ENCODE data around the gene AGAP1.

Gene AGAP1

DNA sequence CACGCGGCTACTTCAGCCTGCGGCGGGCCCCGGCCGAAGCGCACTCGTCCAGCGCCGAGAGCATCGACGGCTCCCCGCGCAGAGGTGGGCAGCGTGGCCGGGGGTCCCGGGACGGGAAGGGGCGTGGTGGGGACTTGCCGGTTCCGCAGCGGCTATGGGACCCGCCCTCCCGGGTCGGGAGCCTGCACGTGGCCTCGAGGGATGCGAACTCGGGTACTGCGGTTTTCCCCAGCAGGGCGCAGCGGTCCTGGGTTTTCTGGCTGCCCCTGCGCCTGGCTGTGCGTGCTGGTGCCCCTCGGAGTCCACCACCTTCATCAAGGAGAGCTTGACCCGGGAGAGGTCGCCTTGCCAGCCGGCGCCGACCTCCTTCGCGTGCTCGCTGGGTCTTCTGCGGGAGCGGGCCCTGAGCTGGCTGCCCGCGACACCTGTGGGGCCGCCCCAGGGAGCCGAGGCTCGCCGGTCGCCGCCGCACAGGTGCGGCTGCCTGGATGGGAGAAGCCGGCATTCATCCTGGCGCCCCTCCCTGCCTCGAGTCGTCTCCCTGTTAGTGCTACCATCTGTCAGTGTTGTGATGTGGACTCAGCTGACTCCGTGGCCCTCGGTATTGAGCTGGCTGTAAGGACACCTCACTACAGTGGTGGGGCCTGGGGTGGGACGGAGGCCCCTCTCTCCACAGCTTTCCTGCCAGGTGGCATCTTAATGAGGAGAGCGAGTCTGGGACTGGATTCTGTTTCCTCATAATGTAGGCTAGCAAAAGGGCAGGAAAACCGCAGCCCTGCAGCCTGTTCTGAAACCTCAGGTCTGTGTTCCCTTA is 177.3 kb downstream of the AGAP1 start:
- no peak for DNase-seq

DNA sequence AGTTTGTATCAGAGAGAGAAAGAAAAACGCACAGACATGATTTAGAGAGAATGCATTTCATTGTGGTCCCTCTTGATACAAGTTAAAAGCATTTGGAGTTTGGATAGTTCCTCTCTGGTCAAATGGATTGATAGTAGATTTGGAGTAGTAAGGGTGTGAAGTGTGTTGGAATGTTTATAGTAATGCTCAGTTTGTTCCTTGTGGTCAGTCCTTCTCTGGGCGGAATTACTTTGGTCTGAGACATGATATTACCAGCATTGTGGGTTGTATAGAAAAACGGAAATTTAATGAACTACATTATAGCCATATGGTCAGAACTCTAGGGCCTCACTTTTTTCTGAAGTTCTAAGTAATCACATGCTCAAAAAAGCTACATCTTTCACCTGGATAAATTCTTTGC is 178.9 kb downstream of the AGAP1 start:
- DNase-seq = no peak

DNA sequence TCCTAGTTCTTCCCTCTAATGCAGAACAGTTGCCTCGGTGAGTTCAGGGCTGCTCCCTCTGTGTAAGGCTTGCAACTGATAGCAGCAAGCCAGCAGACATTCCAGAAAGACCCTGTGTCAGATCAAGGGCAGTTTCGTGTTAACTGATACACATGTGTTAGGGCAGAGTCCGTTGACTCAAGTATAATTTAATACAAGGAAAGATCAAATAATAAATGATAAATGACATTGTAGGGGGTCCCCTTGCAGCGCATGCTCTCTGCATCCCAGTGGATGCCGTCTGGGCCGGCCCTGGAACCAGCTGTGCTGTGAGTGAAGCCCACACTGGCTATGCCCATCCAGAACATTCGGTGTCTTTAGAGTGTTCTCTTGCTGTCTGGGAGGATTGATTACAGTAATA is 180.3 kb downstream of the AGAP1 start:
- no peak for DNase-seq

- no peak for DNase-seq
Measured at GRCh38 chr2:235674812-235675211, 181.0 kb downstream of the AGAP1 start.

DNA sequence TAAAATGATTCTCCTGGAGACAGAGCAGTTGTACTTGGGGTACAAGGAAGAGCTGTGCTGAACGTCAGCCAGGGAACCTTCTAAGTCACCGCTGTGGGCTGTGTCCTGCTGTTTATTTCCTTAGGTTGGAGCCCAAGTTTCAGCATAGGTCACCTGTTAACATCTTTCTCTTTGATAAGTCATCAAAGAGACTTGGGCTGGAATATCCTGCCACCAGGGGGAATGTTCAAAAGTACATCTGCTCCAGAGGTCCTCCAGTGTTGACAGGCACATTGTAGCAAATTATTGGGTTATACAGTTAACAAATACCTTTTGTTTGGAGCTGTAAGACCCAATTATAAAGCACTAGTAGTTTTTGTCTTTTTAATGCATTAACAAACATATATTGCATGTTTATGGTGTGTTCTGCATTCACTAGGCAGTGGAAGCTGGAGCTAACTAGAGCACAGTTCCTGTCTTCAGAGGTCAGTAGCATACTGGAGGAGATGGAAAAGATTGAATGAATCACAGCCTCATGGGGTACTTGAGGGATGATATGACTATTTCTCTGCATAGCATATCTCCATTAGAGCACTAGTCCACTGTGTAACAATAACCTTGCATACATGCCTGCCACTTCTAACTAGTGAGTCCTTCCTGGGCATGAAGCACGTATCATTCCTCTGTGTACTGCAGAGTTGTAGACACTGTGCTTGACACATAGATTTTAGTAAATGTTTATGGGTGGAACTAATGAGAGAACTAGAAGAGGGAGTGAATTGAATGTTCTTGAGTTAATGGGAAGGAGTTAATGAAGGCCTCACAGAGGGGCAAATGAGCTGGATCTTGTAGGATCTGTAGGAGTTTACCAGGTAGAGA is 182.1 kb downstream of the AGAP1 start:
- DNase-seq = no peak

- DNase-seq = no peak
Measured at GRCh38 chr2:235676536-235676799, 182.6 kb downstream of the AGAP1 start.

DNA sequence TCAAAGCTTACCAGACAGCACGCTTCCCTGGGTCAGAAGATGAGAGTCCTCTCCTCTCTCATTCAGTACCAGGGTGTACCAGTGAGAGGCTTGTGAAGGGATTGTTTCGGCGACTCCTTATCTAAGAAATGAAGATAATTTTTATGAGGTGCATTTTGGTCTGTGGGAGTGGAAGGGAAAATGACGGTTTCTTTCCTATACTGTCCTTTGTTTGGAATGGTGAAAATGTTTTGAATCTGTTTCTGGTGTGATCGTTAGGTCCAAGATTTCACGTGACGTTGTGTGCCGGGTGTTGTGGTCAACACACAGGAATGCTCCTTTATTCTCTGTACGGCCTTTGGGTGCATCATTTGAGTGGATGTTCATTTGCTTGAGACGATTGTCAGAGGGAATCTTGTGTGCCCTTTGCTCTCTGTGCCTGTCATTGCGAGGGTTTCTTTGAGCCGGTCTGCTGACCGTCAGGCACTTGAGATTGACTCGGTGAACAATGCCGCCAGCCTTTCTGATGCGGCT is 183.5 kb downstream of the AGAP1 start:
- DNase-seq = no peak

DNA sequence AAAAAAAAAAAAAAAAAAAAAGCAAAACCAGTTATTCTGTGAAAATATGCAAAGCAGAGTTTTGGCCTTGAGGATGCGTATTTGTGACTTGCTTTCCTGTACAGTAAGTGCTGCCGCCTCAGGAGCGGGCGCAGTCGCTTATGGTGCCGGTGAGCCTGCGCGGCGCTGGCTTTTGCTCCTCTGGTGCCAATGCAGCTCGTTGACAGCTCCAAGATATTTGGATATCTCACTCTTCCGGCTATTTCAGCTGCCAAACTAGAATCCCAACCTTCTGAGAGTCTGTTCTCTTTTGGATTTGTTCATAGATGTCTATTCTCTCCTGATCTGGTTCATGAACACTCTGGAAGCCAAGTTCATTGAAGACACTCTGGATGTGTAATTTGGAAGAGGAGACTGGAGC is 184.1 kb downstream of the AGAP1 start:
- no peak for DNase-seq

DNA sequence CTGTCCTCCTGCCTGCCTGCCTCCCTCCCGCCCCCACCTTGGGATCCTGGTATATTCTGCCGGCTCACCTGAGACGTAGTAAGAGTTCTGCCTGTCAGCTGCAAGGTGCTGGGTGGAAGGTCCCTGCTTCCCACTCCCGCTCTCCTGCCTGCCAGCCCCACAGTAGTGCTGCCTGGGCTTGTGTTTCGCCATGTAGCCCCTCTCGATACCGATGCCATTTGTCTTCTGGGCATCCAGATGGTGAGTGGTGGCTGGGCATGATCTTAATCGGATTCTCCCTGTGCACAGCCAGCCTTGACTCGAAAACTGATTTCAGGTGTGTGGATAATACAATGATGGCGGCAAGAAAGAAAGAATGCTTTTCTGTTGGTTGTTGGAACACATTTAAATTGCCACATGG is 184.9 kb downstream of the AGAP1 start:
- DNase-seq = no peak

GRCh38 chr2:235679471-235679870 is 185.6 kb downstream of the AGAP1 start:
- DNase-seq = no peak

- DNase-seq = no peak
Measured at GRCh38 chr2:235685024-235685721, 191.3 kb downstream of the AGAP1 start.

DNA sequence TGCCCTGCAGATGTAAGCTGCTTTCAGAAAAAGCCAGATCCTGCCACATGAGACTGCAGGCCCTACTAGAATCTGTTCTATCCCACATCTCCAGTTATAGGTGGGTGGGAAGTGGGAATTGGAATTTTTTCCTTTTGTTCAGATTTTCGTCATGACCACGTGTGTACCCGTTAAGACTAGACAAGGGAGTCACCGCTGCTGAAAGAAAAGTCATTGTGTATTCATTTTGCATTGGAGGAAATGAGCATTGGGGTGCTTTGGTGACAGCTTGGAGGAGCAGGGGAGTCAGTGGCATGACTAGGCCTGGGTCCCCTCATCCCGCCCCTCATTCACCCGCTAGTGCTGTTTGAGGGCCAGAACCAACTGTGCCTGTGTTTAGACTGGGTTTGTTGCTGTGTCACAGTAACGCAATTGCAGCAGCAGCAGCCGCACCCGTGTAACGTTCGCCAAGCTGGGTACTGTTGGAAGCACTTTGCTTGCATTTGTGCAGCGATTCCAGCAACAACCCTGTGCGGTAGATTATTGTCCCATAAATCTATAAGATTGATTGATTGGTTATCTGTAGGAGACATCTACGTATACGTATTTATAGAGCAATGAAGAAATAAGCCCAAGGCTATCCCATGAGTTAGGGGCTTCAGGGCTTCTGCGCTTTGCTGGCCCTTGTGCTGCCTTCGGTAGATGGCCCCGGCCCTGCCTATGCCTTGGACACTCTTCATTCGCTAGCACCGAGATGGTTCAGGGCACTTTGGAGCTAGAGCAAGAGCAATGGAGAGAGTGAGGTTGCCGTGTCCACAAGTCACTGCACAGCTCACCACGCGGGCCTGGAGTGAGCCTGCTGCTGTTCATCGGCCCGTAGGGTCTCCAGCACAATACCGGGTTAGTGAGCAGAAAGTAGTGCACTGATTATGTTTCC is 194.9 kb downstream of the AGAP1 start:
- DNase-seq = no peak

GRCh38 chr2:235689427-235689853 is 195.6 kb downstream of the AGAP1 start:
- DNase-seq = no peak

DNA sequence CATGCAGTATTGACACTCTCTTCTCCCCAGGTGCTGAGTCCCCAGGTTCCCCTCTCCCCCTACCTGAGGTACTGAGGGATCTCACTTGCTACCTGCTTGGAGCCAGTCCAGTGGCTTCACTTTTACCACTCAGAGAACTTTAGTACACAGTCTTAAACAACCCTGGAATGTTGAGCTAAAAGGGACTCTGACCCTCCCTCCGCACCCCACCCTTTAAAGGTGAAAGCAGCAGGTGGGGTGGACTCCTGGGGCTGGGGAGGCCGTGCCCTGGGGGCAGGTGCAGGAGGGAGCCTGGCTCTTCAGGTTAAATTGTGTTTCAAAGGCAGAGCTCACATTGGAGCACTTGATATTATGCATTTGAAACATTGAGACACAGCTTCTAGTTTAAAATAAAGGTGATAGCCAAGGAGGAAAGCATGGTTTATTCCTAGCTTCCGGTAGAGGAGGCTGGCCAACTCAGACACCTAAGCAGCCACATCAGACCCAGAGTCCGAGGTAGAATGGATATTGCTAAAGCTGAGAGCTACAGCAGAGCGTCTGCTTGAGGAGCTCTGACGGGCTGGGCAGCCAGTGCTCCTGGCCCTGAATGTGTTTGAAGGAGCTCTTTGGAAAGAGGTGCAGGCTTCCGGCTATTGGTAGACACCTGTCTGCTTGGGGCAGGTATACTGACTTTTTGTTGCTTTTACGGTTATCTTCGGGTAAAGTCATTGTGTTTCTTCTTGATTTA is 196.4 kb downstream of the AGAP1 start:
- DNase-seq = no peak

- no peak for DNase-seq
Measured at GRCh38 chr2:235690809-235691450, 197.1 kb downstream of the AGAP1 start.

- no peak for DNase-seq
Measured at GRCh38 chr2:235692076-235692475, 198.2 kb downstream of the AGAP1 start.

GRCh38 chr2:235692671-235693171 is 198.9 kb downstream of the AGAP1 start:
- peak; percentile 82 for DNase-seq

DNA sequence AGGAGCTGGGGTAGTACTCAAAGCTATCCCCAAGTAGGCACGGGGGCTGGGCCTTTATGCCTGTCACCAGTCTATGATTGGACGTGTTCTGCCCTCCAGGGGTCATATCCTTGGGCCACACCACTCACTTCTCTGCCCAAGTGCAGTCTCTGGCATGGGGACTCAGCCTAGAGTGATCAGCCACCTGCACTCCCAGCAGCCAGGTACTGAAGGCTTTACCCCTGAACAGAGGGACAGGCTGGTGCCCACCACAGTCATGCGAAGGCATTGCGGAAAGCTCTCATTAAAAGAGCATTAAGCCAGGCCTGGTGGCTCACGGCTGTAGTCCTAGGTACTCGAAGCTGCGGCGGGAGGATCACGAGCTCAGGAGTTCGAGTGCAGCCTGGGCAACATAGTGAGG is 199.4 kb downstream of the AGAP1 start:
- no peak for DNase-seq

GRCh38 chr2:235694721-235695601 is 201.1 kb downstream of the AGAP1 start:
- DNase-seq = no peak

DNA sequence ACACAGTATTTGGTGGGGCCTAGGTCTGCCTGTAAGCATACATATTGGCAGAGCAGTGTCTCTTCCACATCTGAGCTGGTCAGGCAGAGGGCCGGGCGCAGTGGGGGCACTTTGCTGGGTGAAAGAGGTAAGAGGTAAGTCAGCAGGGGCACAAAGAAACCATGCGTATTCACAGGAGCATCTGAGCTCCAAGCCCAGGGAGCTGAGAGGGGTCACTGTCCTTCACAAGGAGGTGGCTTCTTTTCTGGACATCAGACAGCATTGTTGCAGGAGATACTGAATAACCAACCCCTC is 201.7 kb downstream of the AGAP1 start:
- no peak for DNase-seq
